Astrocyte (in vitro differentiated cells and primary cell): ENCODE measurements around the gene SELENOO. TPM values are rescaled to one million over a fixed set of nuclear protein-coding genes. Genes with fewer than 3 reads are reported as not detected.

Experiments
- DNase-seq: peaks from one replicate; pipeline ENCODE4 v3.0.0-alpha.2; 2010; ENCODE audit warnings: low read depth
- FAIRE-seq: peaks from 2 replicates; lab custom pipeline; 2011; peaks lifted over from hg19 to GRCh38; lab: Jason Lieb, UNC
- H2AFZ ChIP-seq: 2 replicates; pipeline ENCODE4 v1.6.0; 2012; ENCODE audit warnings: low read depth, low read length, inconsistent platforms
- H3K27ac ChIP-seq: 2 replicates; pipeline ENCODE4 v1.5.1; 2011; ENCODE audit warnings: low read depth, low read length, inconsistent platforms
- H3K27me3 ChIP-seq: 2 replicates; pipeline ENCODE4 v1.6.0; 2011; ENCODE audit warnings: low read length, inconsistent platforms; ENCODE audit not compliant: insufficient read depth
- H3K36me3 ChIP-seq: 2 replicates; pipeline ENCODE4 v1.5.1; 2011; ENCODE audit warnings: low read length, inconsistent platforms; ENCODE audit not compliant: insufficient read depth
- H3K4me1 ChIP-seq: 2 replicates; pipeline ENCODE4 v1.5.1; 2011; ENCODE audit warnings: low read length, inconsistent platforms; ENCODE audit not compliant: insufficient read depth
- H3K4me2 ChIP-seq: 2 replicates; pipeline ENCODE4 v1.6.0; 2012; ENCODE audit warnings: low read length, inconsistent platforms
- H3K4me3 ChIP-seq: 2 replicates; pipeline ENCODE4 v1.5.1; 2011; ENCODE audit warnings: low read depth, mild to moderate bottlenecking, low read length, inconsistent platforms; ENCODE audit not compliant: insufficient read depth
- H3K79me2 ChIP-seq: 2 replicates; pipeline ENCODE4 v1.6.0; 2012; ENCODE audit warnings: mild to moderate bottlenecking, low read length, inconsistent platforms; ENCODE audit not compliant: insufficient read depth
- H3K9ac ChIP-seq: 2 replicates; pipeline ENCODE4 v1.6.0; 2012; ENCODE audit warnings: mild to moderate bottlenecking, low read length, inconsistent platforms
- H3K9me3 ChIP-seq: 2 replicates; pipeline ENCODE4 v1.5.1; 2012; ENCODE audit warnings: low read depth, mild to moderate bottlenecking, low read length, inconsistent platforms; ENCODE audit not compliant: insufficient read depth
- H4K20me1 ChIP-seq: 2 replicates; pipeline ENCODE4 v1.6.0; 2012; ENCODE audit warnings: low read length, inconsistent platforms; ENCODE audit not compliant: insufficient read depth
- H3K27ac Mint-ChIP-seq: one replicate; pipeline ENCODE4 v1.8.0; 2021; ENCODE audit warnings: mild to moderate bottlenecking, mixed read lengths; ENCODE audit not compliant: unreplicated experiment
- H3K27me3 Mint-ChIP-seq: one replicate; pipeline ENCODE4 v1.8.0; 2021; ENCODE audit warnings: low read depth, mixed read lengths; ENCODE audit not compliant: unreplicated experiment
- H3K36me3 Mint-ChIP-seq: one replicate; pipeline ENCODE4 v1.8.0; 2021; ENCODE audit warnings: low read depth, mixed read lengths; ENCODE audit not compliant: unreplicated experiment
- H3K4me1 Mint-ChIP-seq: one replicate; pipeline ENCODE4 v1.8.0; 2021; ENCODE audit warnings: low read depth, mixed read lengths; ENCODE audit not compliant: unreplicated experiment
- H3K4me3 Mint-ChIP-seq: one replicate; pipeline ENCODE4 v1.8.0; 2021; ENCODE audit warnings: mild to moderate bottlenecking, moderate library complexity, mixed read lengths; ENCODE audit not compliant: unreplicated experiment
- H3K9me3 Mint-ChIP-seq: one replicate; pipeline ENCODE4 v1.8.0; 2021; ENCODE audit warnings: mild to moderate bottlenecking, mixed read lengths; ENCODE audit not compliant: unreplicated experiment
- CTCF ChIP-seq: IDR thresholded peaks from 2 replicates; pipeline ENCODE4 v1.5.1; 2011; ENCODE audit warnings: low read depth, mild to moderate bottlenecking, inconsistent platforms, low read length, moderate library complexity; ENCODE audit not compliant: insufficient read depth
- EZH2 ChIP-seq: IDR thresholded peaks from 2 replicates; pipeline ENCODE4 v1.6.1; 2012; ENCODE audit warnings: mild to moderate bottlenecking, low read length, inconsistent platforms; ENCODE audit not compliant: insufficient read depth
- total RNA-seq: library from RNA; stranded (reverse); gene quantifications from 2 replicates; pipeline ENCODE4 v1.2.1, GENCODE V29; 2021

Gene SELENOO
- total RNA-seq, 1 donor from 2014 or later = 18.5 TPM

- DNase-seq (no peak), FAIRE-seq (no peak)
- H3K27ac Mint-ChIP-seq = no peak overlapping the region
- Histone ChIP-seq H3K79me2 (no peaks in the 10 kb centered on the region), H4K20me1 (no peaks in the 10 kb centered on the region), H3K36me3 (no peaks in the 10 kb centered on the region), H3K27me3 (no peaks in the 10 kb centered on the region), H3K4me3 (no peak overlapping the region), H2AFZ (no peak overlapping the region), H3K4me2 (no peak overlapping the region), H3K9ac (no peak overlapping the region), H3K4me1 (no peaks in the 10 kb centered on the region), H3K9me3 (no peaks in the 10 kb centered on the region), H3K27ac (no peak overlapping the region)
- H3K4me3 Mint-ChIP-seq = no peak overlapping the region
- H3K36me3 Mint-ChIP-seq = peaks cover 2% of the 10 kb centered on the region
- H3K4me1 Mint-ChIP-seq = no peaks in the 10 kb centered on the region
- H3K9me3 Mint-ChIP-seq = no peaks in the 10 kb centered on the region
- peaks cover 12% of the 10 kb centered on the region for H3K27me3 Mint-ChIP-seq
- TF ChIP-seq CTCF = no peak
- no peak for TF ChIP-seq EZH2
These were observed 23.0 kb upstream of the SELENOO start for GRCh38 chr22:50177537-50178470.

GRCh38 chr22:50178471-50178864 is 22.3 kb upstream of the SELENOO start:
- no peak overlapping the region for H3K4me3 ChIP-seq
- no peak overlapping the region for H3K9ac ChIP-seq
- H3K9me3 ChIP-seq = no peaks in the 10 kb centered on the region
- no peaks in the 10 kb centered on the region for H3K36me3 ChIP-seq
- no peak overlapping the region for H3K4me2 ChIP-seq
- DNase-seq = no peak
- H3K79me2 ChIP-seq = no peaks in the 10 kb centered on the region
- no peaks in the 10 kb centered on the region for H3K27me3 ChIP-seq
- no peak for FAIRE-seq
- Mint-ChIP-seq H3K27me3 (peaks cover 10% of the 10 kb centered on the region), H3K9me3 (no peaks in the 10 kb centered on the region), H3K36me3 (peaks cover 2% of the 10 kb centered on the region), H3K4me1 (no peaks in the 10 kb centered on the region), H3K4me3 (no peak overlapping the region), H3K27ac (no peak overlapping the region)
- TF ChIP-seq CTCF (no peak), EZH2 (no peak)
- H3K4me1 ChIP-seq = no peaks in the 10 kb centered on the region
- no peak overlapping the region for H2AFZ ChIP-seq
- H3K27ac ChIP-seq = no peak overlapping the region
- no peaks in the 10 kb centered on the region for H4K20me1 ChIP-seq
